Measurements from ENCODE around the gene TMEM150A. TPM values are rescaled to one million over a fixed set of nuclear protein-coding genes. Genes with fewer than 3 reads are reported as not detected.

Gene TMEM150A
- total and polyA plus RNA-seq, 2 donors, result 2.3 to 15.9 TPM

DNA sequence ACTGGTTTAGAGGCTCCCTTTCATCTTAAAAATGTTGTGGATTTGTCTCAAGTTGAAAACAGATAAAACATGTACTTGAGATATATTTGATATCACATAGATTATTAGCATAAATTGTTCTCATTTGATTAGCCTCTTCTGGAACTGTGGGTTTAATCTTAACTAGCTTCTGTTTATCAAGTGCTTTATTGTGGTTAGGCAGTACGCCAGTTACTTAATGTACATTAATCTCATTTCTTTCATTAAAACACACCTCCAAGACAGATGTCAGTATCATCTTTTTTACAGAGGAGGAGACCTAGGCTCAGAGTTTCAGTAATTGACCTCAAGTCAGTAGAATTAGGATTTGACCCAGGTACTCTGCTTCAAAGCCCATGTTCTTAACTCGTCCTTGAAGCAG is 43.7 kb upstream of the TMEM150A start:
- no peak overlapping the region for H3K27ac ChIP-seq (ENCODE audit: low read depth in 1 of 2, low read length in 1 of 2)
- H3K4me3 ChIP-seq (ENCODE audit: low read length in 2 of 2), result no peak overlapping the region
- 91% methylated on average over 2 of the region's 2 CpGs for WGBS
- peaks cover 80 to 95% of the 10 kb centered on the region in 2 donors for H3K36me3 ChIP-seq (ENCODE audit: control insufficient read depth in 2 of 2, insufficient read depth in 2 of 2, low read length in 1 of 2)
- H3K27me3 ChIP-seq (ENCODE audit: control insufficient read depth in 2 of 2, insufficient read depth in 1 of 2, low read length in 1 of 2), result no peaks in the 10 kb centered on the region
- H3K4me1 ChIP-seq (ENCODE audit: control insufficient read depth in 2 of 2, insufficient read depth in 2 of 2, low read length in 2 of 2), result no peaks in the 10 kb centered on the region
- H3K9me3 ChIP-seq (ENCODE audit: control insufficient read depth in 2 of 2, insufficient read depth in 1 of 2, low read length in 1 of 2), result no peaks in the 10 kb centered on the region
- DNase-seq (ENCODE audit: low read depth in 6 of 9, low spot score in 9 of 9), result no peak

DNA sequence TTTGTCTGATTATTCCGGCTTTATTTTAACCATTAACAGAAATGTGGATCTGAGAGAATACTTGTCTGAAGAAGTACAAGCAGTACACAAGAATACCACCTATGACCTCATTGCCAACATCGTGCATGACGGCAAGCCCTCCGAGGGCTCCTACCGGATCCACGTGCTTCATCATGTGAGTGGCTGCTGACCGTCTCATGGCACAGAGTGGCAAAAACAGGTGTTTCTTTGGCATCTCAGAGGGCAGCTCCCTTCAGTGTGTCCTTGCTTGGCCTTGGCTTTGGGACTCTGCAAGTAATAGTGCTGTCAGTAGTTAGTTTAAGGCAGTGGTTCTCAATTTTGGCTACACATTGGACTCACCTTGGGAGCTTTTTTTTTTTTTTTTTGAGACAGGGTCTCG is 42.4 kb upstream of the TMEM150A start:
- H3K9me3 ChIP-seq (ENCODE audit: control insufficient read depth in 2 of 2, insufficient read depth in 1 of 2, low read length in 1 of 2), result no peaks in the 10 kb centered on the region
- 98% methylated on average over 8 of the region's 8 CpGs for WGBS
- no peaks in the 10 kb centered on the region for H3K4me1 ChIP-seq (ENCODE audit: control insufficient read depth in 2 of 2, insufficient read depth in 2 of 2, low read length in 2 of 2)
- no peak overlapping the region for H3K27ac ChIP-seq (ENCODE audit: low read depth in 1 of 2, low read length in 1 of 2)
- DNase-seq (ENCODE audit: low read depth in 6 of 9, low spot score in 9 of 9), result no peak
- H3K27me3 ChIP-seq (ENCODE audit: control insufficient read depth in 2 of 2, insufficient read depth in 1 of 2, low read length in 1 of 2), result no peaks in the 10 kb centered on the region
- H3K36me3 ChIP-seq (ENCODE audit: control insufficient read depth in 2 of 2, insufficient read depth in 2 of 2, low read length in 1 of 2), result peaks cover 75 to 94% of the 10 kb centered on the region in 2 donors
- H3K4me3 ChIP-seq (ENCODE audit: low read length in 2 of 2), result no peak overlapping the region

DNA sequence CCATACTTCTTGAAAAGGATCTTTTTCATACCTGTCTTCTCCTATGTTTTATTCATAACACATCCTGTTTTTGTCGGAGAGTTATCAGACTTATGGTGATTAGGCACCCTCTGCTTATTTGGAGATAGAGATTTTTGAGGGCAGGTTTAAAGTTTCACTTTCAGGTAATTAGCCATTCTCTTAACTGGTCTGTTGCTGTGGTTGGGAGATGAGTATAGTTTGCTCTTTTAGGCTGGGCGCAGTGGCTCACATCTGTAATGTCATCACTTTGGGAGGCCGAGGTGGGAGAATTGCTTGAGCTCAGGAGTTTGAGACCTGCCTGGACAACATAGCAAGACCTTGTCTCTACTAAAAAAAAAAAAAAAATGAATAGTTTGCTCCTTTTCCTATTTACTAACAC is 40.2 kb upstream of the TMEM150A start:
- WGBS, result 78% methylated on average over 3 of the region's 3 CpGs
- DNase-seq (ENCODE audit: low read depth in 6 of 9, low spot score in 9 of 9), result no peak
- no peak overlapping the region for H3K4me3 ChIP-seq (ENCODE audit: low read length in 2 of 2)
- no peak overlapping the region for H3K27ac ChIP-seq (ENCODE audit: low read depth in 1 of 2, low read length in 1 of 2)
- H3K9me3 ChIP-seq (ENCODE audit: control insufficient read depth in 2 of 2, insufficient read depth in 1 of 2, low read length in 1 of 2), result no peaks in the 10 kb centered on the region
- peaks cover 73 to 93% of the 10 kb centered on the region in 2 donors for H3K36me3 ChIP-seq (ENCODE audit: control insufficient read depth in 2 of 2, insufficient read depth in 2 of 2, low read length in 1 of 2)
- no peaks in the 10 kb centered on the region for H3K27me3 ChIP-seq (ENCODE audit: control insufficient read depth in 2 of 2, insufficient read depth in 1 of 2, low read length in 1 of 2)
- H3K4me1 ChIP-seq (ENCODE audit: control insufficient read depth in 2 of 2, insufficient read depth in 2 of 2, low read length in 2 of 2), result no peaks in the 10 kb centered on the region

DNA sequence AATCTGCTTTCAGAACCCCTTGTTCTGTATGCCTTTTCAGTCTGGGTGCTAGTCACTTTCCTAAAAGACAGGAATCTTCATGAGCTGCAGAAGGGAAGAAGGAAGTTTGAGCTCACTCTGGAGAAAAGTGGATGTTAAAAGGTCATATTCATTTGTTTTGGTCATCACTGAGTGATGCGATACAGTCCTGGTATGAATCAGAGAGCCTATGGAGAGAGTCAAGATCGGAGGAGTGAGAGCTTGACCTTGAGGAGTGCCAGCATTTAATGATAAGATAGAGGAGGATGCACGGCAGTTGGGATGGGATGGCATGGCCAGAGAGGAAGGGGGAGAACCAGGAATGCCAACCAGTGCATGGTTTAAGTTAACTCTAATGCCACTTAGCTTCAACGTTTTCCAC is 33.1 kb upstream of the TMEM150A start:
- peaks cover 76 to 86% of the 10 kb centered on the region in 2 donors for H3K36me3 ChIP-seq (ENCODE audit: control insufficient read depth in 2 of 2, insufficient read depth in 2 of 2, low read length in 1 of 2)
- DNase-seq (ENCODE audit: low read depth in 6 of 9, low spot score in 9 of 9), result no peak
- H3K27ac ChIP-seq (ENCODE audit: low read depth in 1 of 2, low read length in 1 of 2), result no peak overlapping the region
- no peaks in the 10 kb centered on the region for H3K9me3 ChIP-seq (ENCODE audit: control insufficient read depth in 2 of 2, insufficient read depth in 1 of 2, low read length in 1 of 2)
- WGBS, result 94% methylated on average over 4 of the region's 4 CpGs
- H3K27me3 ChIP-seq (ENCODE audit: control insufficient read depth in 2 of 2, insufficient read depth in 1 of 2, low read length in 1 of 2), result no peaks in the 10 kb centered on the region
- no peak overlapping the region for H3K4me3 ChIP-seq (ENCODE audit: low read length in 2 of 2)
- no peaks in the 10 kb centered on the region for H3K4me1 ChIP-seq (ENCODE audit: control insufficient read depth in 2 of 2, insufficient read depth in 2 of 2, low read length in 2 of 2)

DNA sequence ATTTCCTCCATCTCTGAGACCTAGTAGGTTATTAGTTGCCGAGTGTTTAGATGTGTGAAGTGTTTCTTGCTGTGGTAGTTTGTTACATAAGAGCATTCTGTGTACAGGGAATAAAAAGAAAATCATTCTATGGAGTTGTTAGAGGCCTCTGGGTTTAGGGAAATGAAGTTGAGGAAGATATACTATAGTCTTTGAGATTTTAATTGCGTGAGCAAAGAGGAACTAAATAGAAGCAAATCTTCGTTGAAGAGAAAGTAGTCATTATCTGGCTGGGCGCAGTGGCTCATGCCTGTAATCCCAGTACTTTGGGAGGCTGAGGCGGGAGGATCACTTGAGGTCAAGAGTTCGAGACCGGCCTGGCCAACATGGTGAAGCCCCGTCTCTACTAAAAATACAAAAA is 32.5 kb upstream of the TMEM150A start:
- Histone ChIP-seq H3K27me3 (ENCODE audit: control insufficient read depth in 2 of 2, insufficient read depth in 1 of 2, low read length in 1 of 2) (no peaks in the 10 kb centered on the region), H3K9me3 (ENCODE audit: control insufficient read depth in 2 of 2, insufficient read depth in 1 of 2, low read length in 1 of 2) (no peaks in the 10 kb centered on the region), H3K4me1 (ENCODE audit: control insufficient read depth in 2 of 2, insufficient read depth in 2 of 2, low read length in 2 of 2) (no peaks in the 10 kb centered on the region), H3K4me3 (ENCODE audit: low read length in 2 of 2) (no peak overlapping the region), H3K36me3 (ENCODE audit: control insufficient read depth in 2 of 2, insufficient read depth in 2 of 2, low read length in 1 of 2) (peaks cover 77 to 86% of the 10 kb centered on the region in 2 donors), H3K27ac (ENCODE audit: low read depth in 1 of 2, low read length in 1 of 2) (no peak overlapping the region)
- WGBS, result 96% methylated on average over 8 of the region's 8 CpGs
- no peak for DNase-seq (ENCODE audit: low read depth in 6 of 9, low spot score in 9 of 9)

DNA sequence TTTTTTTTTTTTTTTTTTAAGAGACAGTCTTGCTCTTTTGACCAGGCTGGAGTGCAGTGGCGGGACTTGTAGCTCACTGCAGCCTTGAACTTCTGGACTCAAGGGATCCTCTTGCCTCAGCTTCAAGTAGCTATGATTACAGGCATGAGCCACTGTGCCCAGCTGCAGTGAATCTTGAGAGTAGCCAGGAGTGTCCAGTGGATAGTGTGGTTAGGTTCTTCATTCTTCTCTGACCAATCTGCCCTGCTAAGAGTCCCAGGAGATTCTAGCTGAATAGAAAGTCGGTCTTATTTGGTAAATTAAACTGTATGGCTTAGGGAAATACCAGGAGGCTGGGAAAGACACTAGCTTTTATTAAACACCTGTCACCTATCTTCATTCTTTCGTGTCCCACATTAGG is 28.8 kb upstream of the TMEM150A start:
- Histone ChIP-seq H3K9me3 (ENCODE audit: control insufficient read depth in 2 of 2, insufficient read depth in 1 of 2, low read length in 1 of 2) (no peaks in the 10 kb centered on the region), H3K27me3 (ENCODE audit: control insufficient read depth in 2 of 2, insufficient read depth in 1 of 2, low read length in 1 of 2) (no peaks in the 10 kb centered on the region), H3K27ac (ENCODE audit: low read depth in 1 of 2, low read length in 1 of 2) (no peak overlapping the region), H3K4me1 (ENCODE audit: control insufficient read depth in 2 of 2, insufficient read depth in 2 of 2, low read length in 2 of 2) (no peaks in the 10 kb centered on the region), H3K4me3 (ENCODE audit: low read length in 2 of 2) (no peak overlapping the region), H3K36me3 (ENCODE audit: control insufficient read depth in 2 of 2, insufficient read depth in 2 of 2, low read length in 1 of 2) (peaks cover 64 to 79% of the 10 kb centered on the region in 2 donors)
- DNase-seq (ENCODE audit: low read depth in 6 of 9, low spot score in 9 of 9), result no peak
- 99% methylated on average over 3 of the region's 3 CpGs for WGBS

DNA sequence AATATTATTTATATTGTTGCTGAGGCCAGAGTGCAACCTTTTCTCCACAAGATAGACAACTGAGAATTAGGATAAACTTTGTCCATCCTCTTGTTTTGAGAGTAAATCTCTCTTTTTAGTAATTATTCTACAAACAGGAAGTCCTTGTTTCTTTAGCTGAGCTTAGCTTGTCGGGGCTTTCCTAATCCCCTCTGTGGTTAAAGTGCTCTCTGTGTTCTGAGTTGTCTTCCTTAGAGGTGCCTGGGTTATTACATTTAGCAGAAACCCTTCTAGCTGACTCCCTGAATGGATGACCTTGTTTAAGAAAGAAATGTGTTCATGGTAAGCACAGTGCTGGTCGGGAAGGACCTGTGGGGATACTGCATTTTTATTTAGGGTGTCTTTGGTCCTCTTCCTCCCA is 26.2 kb upstream of the TMEM150A start:
- Histone ChIP-seq H3K27me3 (ENCODE audit: control insufficient read depth in 2 of 2, insufficient read depth in 1 of 2, low read length in 1 of 2) (no peaks in the 10 kb centered on the region), H3K4me3 (ENCODE audit: low read length in 2 of 2) (no peak overlapping the region), H3K36me3 (ENCODE audit: control insufficient read depth in 2 of 2, insufficient read depth in 2 of 2, low read length in 1 of 2) (peaks cover 71 to 83% of the 10 kb centered on the region in 2 donors), H3K9me3 (ENCODE audit: control insufficient read depth in 2 of 2, insufficient read depth in 1 of 2, low read length in 1 of 2) (no peaks in the 10 kb centered on the region), H3K27ac (ENCODE audit: low read depth in 1 of 2, low read length in 1 of 2) (no peak overlapping the region), H3K4me1 (ENCODE audit: control insufficient read depth in 2 of 2, insufficient read depth in 2 of 2, low read length in 2 of 2) (no peaks in the 10 kb centered on the region)
- peak in 1 of 9 donors; percentile 18 for DNase-seq (ENCODE audit: low read depth in 6 of 9, low spot score in 9 of 9)
- 74% methylated on average over 2 of the region's 2 CpGs for WGBS

DNA sequence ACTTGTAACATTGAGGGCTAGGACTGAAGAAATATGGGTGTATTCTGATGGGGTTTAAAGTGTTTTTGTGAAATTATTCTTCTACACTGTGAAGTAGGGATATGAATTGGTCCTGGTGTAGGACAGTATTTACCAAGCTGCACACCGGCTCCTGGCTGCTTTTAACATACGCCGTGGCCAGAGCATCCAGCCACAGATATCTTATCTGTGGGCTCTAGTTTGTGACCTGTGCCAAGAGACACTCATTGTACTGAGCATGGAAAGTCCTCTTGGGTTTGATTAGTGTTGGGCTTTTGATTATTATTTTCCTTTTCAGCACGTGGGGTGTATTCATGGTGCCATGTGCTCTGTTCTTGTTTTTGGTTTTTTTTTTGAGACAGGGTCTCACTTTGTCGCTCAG is 21.5 kb upstream of the TMEM150A start:
- Histone ChIP-seq H3K9me3 (ENCODE audit: control insufficient read depth in 2 of 2, insufficient read depth in 1 of 2, low read length in 1 of 2) (no peaks in the 10 kb centered on the region), H3K4me1 (ENCODE audit: control insufficient read depth in 2 of 2, insufficient read depth in 2 of 2, low read length in 2 of 2) (no peaks in the 10 kb centered on the region), H3K36me3 (ENCODE audit: control insufficient read depth in 2 of 2, insufficient read depth in 2 of 2, low read length in 1 of 2) (peaks cover 76 to 87% of the 10 kb centered on the region in 2 donors), H3K27ac (ENCODE audit: low read depth in 1 of 2, low read length in 1 of 2) (no peak overlapping the region), H3K27me3 (ENCODE audit: control insufficient read depth in 2 of 2, insufficient read depth in 1 of 2, low read length in 1 of 2) (no peaks in the 10 kb centered on the region), H3K4me3 (ENCODE audit: low read length in 2 of 2) (no peak overlapping the region)
- DNase-seq (ENCODE audit: low read depth in 6 of 9, low spot score in 9 of 9), result no peak
- 98% methylated on average over 5 of the region's 5 CpGs for WGBS

DNA sequence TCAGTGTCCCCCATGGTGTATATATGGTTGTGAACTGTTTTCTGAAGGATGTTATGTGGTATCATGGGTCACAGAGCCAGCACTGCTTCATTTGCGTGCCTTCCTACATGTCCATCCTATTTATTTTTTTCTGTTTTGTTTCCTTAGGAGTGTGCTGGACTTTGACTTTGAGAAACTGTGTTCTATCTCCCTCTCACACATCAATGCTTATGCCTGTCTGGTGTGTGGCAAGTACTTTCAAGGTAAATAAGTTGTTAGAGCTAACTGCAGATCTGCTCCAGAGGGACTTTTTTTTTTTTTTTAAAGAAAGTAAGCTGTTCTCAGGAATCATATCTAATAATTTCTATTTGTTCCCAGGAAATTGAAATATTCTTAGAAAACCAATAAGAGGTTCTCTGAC is 18.8 kb upstream of the TMEM150A start:
- Histone ChIP-seq H3K27me3 (ENCODE audit: control insufficient read depth in 2 of 2, insufficient read depth in 1 of 2, low read length in 1 of 2) (no peaks in the 10 kb centered on the region), H3K27ac (ENCODE audit: low read depth in 1 of 2, low read length in 1 of 2) (no peak overlapping the region), H3K36me3 (ENCODE audit: control insufficient read depth in 2 of 2, insufficient read depth in 2 of 2, low read length in 1 of 2) (peaks cover 59 to 78% of the 10 kb centered on the region in 2 donors), H3K4me1 (ENCODE audit: control insufficient read depth in 2 of 2, insufficient read depth in 2 of 2, low read length in 2 of 2) (peaks cover 10% of the 10 kb centered on the region in 2 donors), H3K4me3 (ENCODE audit: low read length in 2 of 2) (no peak overlapping the region), H3K9me3 (ENCODE audit: control insufficient read depth in 2 of 2, insufficient read depth in 1 of 2, low read length in 1 of 2) (no peaks in the 10 kb centered on the region)
- WGBS, result 98% methylated on average over 1 of the region's 1 CpG
- no peak for DNase-seq (ENCODE audit: low read depth in 6 of 9, low spot score in 9 of 9)

DNA sequence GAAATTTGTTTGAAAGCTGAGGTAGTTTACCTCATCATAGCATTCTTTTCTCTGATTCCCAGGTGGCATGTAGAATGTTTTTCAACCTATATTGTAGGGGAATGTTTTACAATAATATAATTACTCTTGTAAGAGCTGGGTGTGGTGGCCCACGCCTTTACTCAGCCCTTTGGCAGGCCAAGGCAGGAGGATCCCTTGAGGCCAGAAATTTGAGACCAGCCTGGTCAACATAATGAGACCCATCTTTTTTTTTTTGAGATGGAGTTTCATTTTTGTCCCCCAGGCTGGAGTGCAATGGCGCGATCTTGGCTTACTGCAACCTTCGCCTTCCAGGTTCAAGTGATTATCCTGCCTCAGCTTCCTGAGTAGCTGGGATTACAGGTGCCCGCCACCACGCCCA is 17.1 kb upstream of the TMEM150A start:
- Histone ChIP-seq H3K27ac (ENCODE audit: low read depth in 1 of 2, low read length in 1 of 2) (no peak overlapping the region), H3K4me1 (ENCODE audit: control insufficient read depth in 2 of 2, insufficient read depth in 2 of 2, low read length in 2 of 2) (peaks cover 13 to 16% of the 10 kb centered on the region in 2 donors), H3K27me3 (ENCODE audit: control insufficient read depth in 2 of 2, insufficient read depth in 1 of 2, low read length in 1 of 2) (no peaks in the 10 kb centered on the region), H3K4me3 (ENCODE audit: low read length in 2 of 2) (no peak overlapping the region), H3K9me3 (ENCODE audit: control insufficient read depth in 2 of 2, insufficient read depth in 1 of 2, low read length in 1 of 2) (no peaks in the 10 kb centered on the region), H3K36me3 (ENCODE audit: control insufficient read depth in 2 of 2, insufficient read depth in 2 of 2, low read length in 1 of 2) (peaks cover 41 to 63% of the 10 kb centered on the region in 2 donors)
- no peak for DNase-seq (ENCODE audit: low read depth in 6 of 9, low spot score in 9 of 9)
- 96% methylated on average over 6 of the region's 6 CpGs for WGBS
